IMR-90 (cell line): Measurements from ENCODE around the gene ATP5PB. TPM values are rescaled to one million over a fixed set of nuclear protein-coding genes. Genes with fewer than 3 reads are reported as not detected.

ENCODE experiments used
- ATAC-seq: fragments of 200-7000 bp; cut with Tn5 transposase; 2 replicates; pipeline ENCODE4 v1.9.1; 2020; ENCODE audit warnings: low read depth, mild to moderate bottlenecking, moderate library complexity
- BruUV-seq: library from RNA; stranded (reverse); fragments of 400-500 nt; replicated peaks from 2 replicates; lab custom pipeline; 2021; lab: Mats Ljungman, UMichigan
- CTCF ChIA-PET: fragments of 300-600 bp; formaldehyde crosslinking; extraction: SDS; loops from one replicate; lab custom pipeline; 2021; ENCODE audit warnings: antibody characterized with exemption; lab: Yijun Ruan, JAX
- POLR2A ChIA-PET: fragments of 300-600 bp; sonication (Branson Sonifier 250); formaldehyde crosslinking; loops from one replicate; lab custom pipeline; 2022; ENCODE audit warnings: antibody characterized with exemption; ENCODE audit not compliant: unreplicated experiment; lab: Charles Lee
- DNase-seq: peaks from one replicate; pipeline ENCODE4 v3.0.0; 2013
- H2AFZ ChIP-seq: replicated peaks from 2 replicates; pipeline ENCODE3; 2013; ENCODE audit warnings: low read length, mild to moderate bottlenecking; ENCODE audit not compliant: poor library complexity
- H2AK5ac ChIP-seq: 2 replicates; pipeline ENCODE4 v1.6.1; 2013; ENCODE audit warnings: low read depth, low read length, inconsistent platforms
- H2AK9ac ChIP-seq: replicated peaks from 2 replicates; pipeline ENCODE3; 2013; ENCODE audit warnings: mild to moderate bottlenecking, low read depth, low read length, moderate library complexity; ENCODE audit not compliant: poor library complexity
- H2BK120ac ChIP-seq: 2 replicates; pipeline ENCODE4 v1.6.1; 2013; ENCODE audit warnings: low read depth, low read length, inconsistent platforms
- H2BK15ac ChIP-seq: 3 replicates; pipeline ENCODE4 v1.6.1; 2013; ENCODE audit warnings: low read depth, low read length, inconsistent platforms
- H2BK20ac ChIP-seq: 2 replicates; pipeline ENCODE4 v1.6.1; 2013; ENCODE audit warnings: low read depth, mild to moderate bottlenecking, inconsistent platforms, low read length, moderate library complexity
- H2BK5ac ChIP-seq: 2 replicates; pipeline ENCODE4 v1.6.1; 2013; ENCODE audit warnings: mild to moderate bottlenecking, low read depth, low read length, inconsistent platforms; ENCODE audit not compliant: poor library complexity, severe bottlenecking
- H3K14ac ChIP-seq: replicated peaks from 2 replicates; pipeline ENCODE4 v1.6.1; 2013; ENCODE audit warnings: low read depth, low read length, inconsistent platforms
- H3K18ac ChIP-seq: 2 replicates; pipeline ENCODE4 v1.6.1; 2013; ENCODE audit warnings: low read depth, low read length, control low read depth
- H3K23ac ChIP-seq: 2 replicates; pipeline ENCODE4 v1.6.1; 2013; ENCODE audit warnings: low read depth, low read length, inconsistent platforms
- H3K27ac ChIP-seq: 2 replicates; pipeline ENCODE4 v1.5.1; 2013; ENCODE audit warnings: mild to moderate bottlenecking, control low read depth, low read length; ENCODE audit not compliant: insufficient read depth
- H3K27me3 ChIP-seq: 2 replicates; pipeline ENCODE4 v1.6.1; 2013; ENCODE audit warnings: low read length; ENCODE audit not compliant: control insufficient read depth, insufficient read depth
- H3K36me3 ChIP-seq: 2 replicates; pipeline ENCODE4 v1.6.1; 2013; ENCODE audit warnings: low read length, mixed read lengths; ENCODE audit not compliant: control insufficient read depth, insufficient read depth
- H3K4ac ChIP-seq: 2 replicates; pipeline ENCODE4 v1.6.1; 2013; ENCODE audit warnings: low read depth, low read length, inconsistent platforms
- H3K4me1 ChIP-seq: 2 replicates; pipeline ENCODE4 v1.6.1; 2013; ENCODE audit warnings: low read length, mixed read lengths; ENCODE audit not compliant: control insufficient read depth, insufficient read depth
- H3K4me2 ChIP-seq: 2 replicates; pipeline ENCODE4 v1.6.1; 2013; ENCODE audit warnings: low read depth, mild to moderate bottlenecking, control low read depth, low read length, moderate library complexity
- H3K4me3 ChIP-seq: 2 replicates; pipeline ENCODE4 v1.5.1; 2013; ENCODE audit warnings: low read depth, mild to moderate bottlenecking, control low read depth, low read length, moderate library complexity; ENCODE audit not compliant: insufficient read depth
- H3K56ac ChIP-seq: 2 replicates; pipeline ENCODE4 v1.6.1; 2013; ENCODE audit warnings: low read length, inconsistent platforms; ENCODE audit not compliant: insufficient read depth; ENCODE audit errors: extremely low read depth
- H3K79me1 ChIP-seq, 2 experiments: 2 replicates each; pipeline ENCODE4 v1.6.1; 2013; ENCODE audit warnings: low read length in 2 of 2, inconsistent platforms in 1 of 2, low read depth in 1 of 2
- H3K9ac ChIP-seq: 2 replicates; pipeline ENCODE4 v1.6.1; 2013; ENCODE audit warnings: low read depth, low read length, control low read depth
- H3K9me1 ChIP-seq: 2 replicates; pipeline ENCODE4 v1.6.1; 2013; ENCODE audit warnings: low read length, inconsistent platforms; ENCODE audit not compliant: insufficient read depth
- H3K9me3 ChIP-seq: 2 replicates; pipeline ENCODE4 v1.6.1; 2013; ENCODE audit warnings: low read length; ENCODE audit not compliant: control insufficient read depth, insufficient read depth
- H4K20me1 ChIP-seq: 2 replicates; pipeline ENCODE4 v1.6.1; 2013; ENCODE audit warnings: low read length, inconsistent platforms; ENCODE audit not compliant: insufficient read depth
- H4K5ac ChIP-seq: 2 replicates; pipeline ENCODE4 v1.6.1; 2013; ENCODE audit warnings: mild to moderate bottlenecking, low read depth, low read length, control low read depth
- H4K8ac ChIP-seq, 2 experiments: 2 replicates each; pipeline ENCODE4 v1.6.1; 2013; ENCODE audit warnings: low read depth in 2 of 2, low read length in 2 of 2, control low read depth in 1 of 2, inconsistent platforms in 1 of 2
- H4K91ac ChIP-seq: 2 replicates; pipeline ENCODE4 v1.6.1; 2013; ENCODE audit warnings: low read depth, low read length, inconsistent platforms; ENCODE audit not compliant: insufficient read depth
- BHLHE40 ChIP-seq: fragments of 150-350 bp; IDR thresholded peaks from 2 replicates; pipeline ENCODE4 v1.6.1; 2016; ENCODE audit warnings: mild to moderate bottlenecking, low read depth, low read length
- CHD1 ChIP-seq: IDR thresholded peaks from 2 replicates; pipeline ENCODE4 v1.6.1; 2012; ENCODE audit warnings: low read depth, low read length, improper control_type of control experiment
- MAZ ChIP-seq: IDR thresholded peaks from 2 replicates; pipeline ENCODE4 v1.6.1; 2012; ENCODE audit warnings: low read depth, mild to moderate bottlenecking, low read length, improper control_type of control experiment, moderate library complexity, borderline replicate concordance
- NFE2L2 ChIP-seq: fragments of 150-350 bp; IDR thresholded peaks from 2 replicates; pipeline ENCODE4 v1.6.1; 2016; ENCODE audit warnings: low read depth, mild to moderate bottlenecking, low read length
- POLR2A ChIP-seq: IDR thresholded peaks from 2 replicates; pipeline ENCODE4 v1.6.1; 2012; ENCODE audit warnings: mild to moderate bottlenecking, low read depth, low read length
- RAD21 ChIP-seq: IDR thresholded peaks from 2 replicates; pipeline ENCODE4 v1.6.1; 2012; ENCODE audit warnings: low read length, improper control_type of control experiment
- RCOR1 ChIP-seq: IDR thresholded peaks from 2 replicates; pipeline ENCODE4 v1.6.1; 2012; ENCODE audit warnings: mild to moderate bottlenecking, low read length, improper control_type of control experiment; ENCODE audit not compliant: insufficient replicate concordance
- SMC3 ChIP-seq: fragments of 150-350 bp; IDR thresholded peaks from 2 replicates; pipeline ENCODE4 v1.6.1; 2016; ENCODE audit warnings: low read depth, mild to moderate bottlenecking, antibody characterized with exemption, low read length, moderate library complexity
- WGBS, 2 experiments: methylation state at CpG; one replicate each; pipeline versions ENCODE4 v1.1.5 to v1.1.7; 2013; ENCODE audit warnings: missing lambda C conversion rate in 2 of 2; ENCODE audit not compliant: insufficient read length in 1 of 2; ENCODE audit errors: extremely low coverage in 2 of 2; 5-methylcytosine and 5-hydroxymethylcytosine counted together
- dilution Hi-C: fragments of 300-500 bp; cut with HindIII; formaldehyde crosslinking; loops from one replicate; pipeline ENCODE4 v1.14.3; 2018; ENCODE audit warnings: low sequenced_read_pairs; ENCODE audit not compliant: unreplicated experiment
- in situ Hi-C: fragments of 300-500 bp; cut with MboI; formaldehyde crosslinking; loops from 3 replicates; pipeline ENCODE4 v1.14.3; 2019; ENCODE audit warnings: low sequenced_read_pairs, inconsistent platforms, mixed read lengths
- intact Hi-C: fragments of 100-400 bp; cut with micrococcal nuclease; formaldehyde crosslinking; loops from 2 replicates; pipeline ENCODE4 v1.10.0; 2022
- polyA plus RNA-seq, 3 experiments: library from polyadenylated mRNA; depleted of rRNA; stranded (reverse); fragments of >200 nt; gene quantifications; 2 replicates each; pipeline ENCODE4 v1.2.3, GENCODE V29; 2012; ENCODE audit warnings: low replicate concordance in 1 of 3
- total RNA-seq: library from RNA; depleted of rRNA; stranded (reverse); fragments of >200 nt; gene quantifications from 2 replicates; pipeline ENCODE4 v1.2.3, GENCODE V29; 2012
- TF ChIP-seq, protein P1 (sequence below): conservative IDR thresholded peaks from 2 replicates; pipeline ENCODE4 v1.5.1; 2012; ENCODE audit warnings: mild to moderate bottlenecking, low read depth, low read length, improper control_type of control experiment
- TF ChIP-seq, protein P2 (sequence below): fragments of 150-350 bp; IDR thresholded peaks from 2 replicates; pipeline ENCODE4 v1.6.1; 2017; ENCODE audit warnings: mild to moderate bottlenecking, antibody characterized with exemption, low read length, low read depth
- TF ChIP-seq, protein P3 (sequence below): fragments of 150-350 bp; IDR thresholded peaks from 2 replicates; pipeline ENCODE4 v1.6.1; 2016; ENCODE audit warnings: low read depth, mild to moderate bottlenecking, low read length, moderate library complexity, borderline replicate concordance

ATP5PB gene
- total and polyA plus RNA-seq, 2 of the 4 experiments (the other 2 are of a cell fraction) = 234 to 301 TPM

DNA sequence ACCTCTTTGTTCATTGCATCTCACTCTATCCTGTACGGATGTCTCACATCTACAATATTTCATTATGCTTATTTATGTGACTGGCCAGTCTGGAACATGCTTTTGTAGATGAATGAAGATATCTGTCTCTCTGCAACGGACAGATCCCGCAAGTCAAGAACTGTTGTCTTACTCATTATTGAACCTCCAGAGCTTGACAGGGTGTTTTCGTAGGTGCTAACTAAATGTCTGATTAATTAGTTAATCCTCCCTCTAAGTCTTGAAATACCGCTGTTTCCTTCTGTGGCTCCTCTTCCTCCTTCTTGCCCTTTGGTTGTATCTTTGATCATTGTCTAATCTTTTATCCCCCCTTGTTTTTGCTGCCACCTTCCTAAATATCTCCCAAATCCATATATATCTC, 21.3 kb downstream of the ATP5PB start:
- Histone ChIP-seq H3K23ac (no peak overlapping the region), H3K9me3 (no peaks in the 10 kb centered on the region), H3K14ac (no peak overlapping the region), H2AFZ (no peak overlapping the region), H3K9ac (no peak overlapping the region), H3K18ac (no peak overlapping the region), H3K4ac (no peak overlapping the region), H4K8ac (no peak overlapping the region), H3K4me3 (no peak overlapping the region), H3K79me1 (no peaks in the 10 kb centered on the region), H2BK5ac (no peak overlapping the region), H3K27me3 (no peaks in the 10 kb centered on the region), H4K91ac (no peak overlapping the region), H3K4me2 (no peak overlapping the region), H2AK5ac (no peak overlapping the region), H2AK9ac (no peak overlapping the region), H2BK120ac (no peak overlapping the region), H2BK15ac (no peak overlapping the region), H3K36me3 (peaks cover 11% of the 10 kb centered on the region), H3K56ac (no peak overlapping the region), H4K20me1 (no peaks in the 10 kb centered on the region), H4K5ac (no peak overlapping the region), H3K9me1 (no peaks in the 10 kb centered on the region), H3K27ac (no peak overlapping the region), H3K4me1 (no peaks in the 10 kb centered on the region), H2BK20ac (no peak overlapping the region)
- intact Hi-C loops (no loop called here), dilution Hi-C loops (loop anchor here (25.0 kb wide), 1 partner anchor 292 kb away; the partner anchor contains the start of gene DDX20), in situ Hi-C loops (no loop called here)
- WGBS, 2 experiments = 100% methylated on average over 2 of the region's 5 CpGs; no CpG with 5 or more reads in 1 of the 2 experiments
- TF ChIP-seq MAZ (no peak), SMC3 (no peak), RCOR1 (no peak), NFE2L2 (no peak), CHD1 (no peak), BHLHE40 (no peak), POLR2A (no peak), RAD21 (no peak)
- TF ChIP-seq, protein P1, sequence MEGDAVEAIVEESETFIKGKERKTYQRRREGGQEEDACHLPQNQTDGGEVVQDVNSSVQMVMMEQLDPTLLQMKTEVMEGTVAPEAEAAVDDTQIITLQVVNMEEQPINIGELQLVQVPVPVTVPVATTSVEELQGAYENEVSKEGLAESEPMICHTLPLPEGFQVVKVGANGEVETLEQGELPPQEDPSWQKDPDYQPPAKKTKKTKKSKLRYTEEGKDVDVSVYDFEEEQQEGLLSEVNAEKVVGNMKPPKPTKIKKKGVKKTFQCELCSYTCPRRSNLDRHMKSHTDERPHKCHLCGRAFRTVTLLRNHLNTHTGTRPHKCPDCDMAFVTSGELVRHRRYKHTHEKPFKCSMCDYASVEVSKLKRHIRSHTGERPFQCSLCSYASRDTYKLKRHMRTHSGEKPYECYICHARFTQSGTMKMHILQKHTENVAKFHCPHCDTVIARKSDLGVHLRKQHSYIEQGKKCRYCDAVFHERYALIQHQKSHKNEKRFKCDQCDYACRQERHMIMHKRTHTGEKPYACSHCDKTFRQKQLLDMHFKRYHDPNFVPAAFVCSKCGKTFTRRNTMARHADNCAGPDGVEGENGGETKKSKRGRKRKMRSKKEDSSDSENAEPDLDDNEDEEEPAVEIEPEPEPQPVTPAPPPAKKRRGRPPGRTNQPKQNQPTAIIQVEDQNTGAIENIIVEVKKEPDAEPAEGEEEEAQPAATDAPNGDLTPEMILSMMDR = no peak
- TF ChIP-seq, protein P2, sequence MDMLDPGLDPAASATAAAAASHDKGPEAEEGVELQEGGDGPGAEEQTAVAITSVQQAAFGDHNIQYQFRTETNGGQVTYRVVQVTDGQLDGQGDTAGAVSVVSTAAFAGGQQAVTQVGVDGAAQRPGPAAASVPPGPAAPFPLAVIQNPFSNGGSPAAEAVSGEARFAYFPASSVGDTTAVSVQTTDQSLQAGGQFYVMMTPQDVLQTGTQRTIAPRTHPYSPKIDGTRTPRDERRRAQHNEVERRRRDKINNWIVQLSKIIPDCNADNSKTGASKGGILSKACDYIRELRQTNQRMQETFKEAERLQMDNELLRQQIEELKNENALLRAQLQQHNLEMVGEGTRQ = no peak
- TF ChIP-seq, protein P3, sequence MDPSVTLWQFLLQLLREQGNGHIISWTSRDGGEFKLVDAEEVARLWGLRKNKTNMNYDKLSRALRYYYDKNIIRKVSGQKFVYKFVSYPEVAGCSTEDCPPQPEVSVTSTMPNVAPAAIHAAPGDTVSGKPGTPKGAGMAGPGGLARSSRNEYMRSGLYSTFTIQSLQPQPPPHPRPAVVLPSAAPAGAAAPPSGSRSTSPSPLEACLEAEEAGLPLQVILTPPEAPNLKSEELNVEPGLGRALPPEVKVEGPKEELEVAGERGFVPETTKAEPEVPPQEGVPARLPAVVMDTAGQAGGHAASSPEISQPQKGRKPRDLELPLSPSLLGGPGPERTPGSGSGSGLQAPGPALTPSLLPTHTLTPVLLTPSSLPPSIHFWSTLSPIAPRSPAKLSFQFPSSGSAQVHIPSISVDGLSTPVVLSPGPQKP = no peak
- ChIA-PET CTCF (no interaction called here), POLR2A (no interaction called here)
- DNase-seq (no peak), ATAC-seq (no peak)
- no TSS peak for BruUV-seq
